Keratinocyte (primary cell): ENCODE data around the gene ANGPTL1. TPM values are rescaled to one million over a fixed set of nuclear protein-coding genes. Genes with fewer than 3 reads are reported as not detected.

Experiments used
- DNase-seq: peaks from one replicate; pipeline ENCODE4 v3.0.0-alpha.2; 2011; ENCODE audit warnings: low read depth, missing footprints, low spot score
- FAIRE-seq: peaks from 2 replicates; lab custom pipeline; 2011; peaks lifted over from hg19 to GRCh38; lab: Jason Lieb, UNC
- H2AFZ ChIP-seq: 2 replicates; pipeline ENCODE4 v1.6.0; 2012; ENCODE audit warnings: low read length, control low read depth, inconsistent platforms; ENCODE audit not compliant: control insufficient read depth
- H3K27ac ChIP-seq: 2 replicates; pipeline ENCODE4 v1.5.1; 2011; ENCODE audit warnings: low read length; ENCODE audit not compliant: control insufficient read depth, insufficient read depth
- H3K27me3 ChIP-seq: 3 replicates; pipeline ENCODE4 v1.6.0; 2011; ENCODE audit warnings: low read length; ENCODE audit not compliant: control insufficient read depth, insufficient read depth; ENCODE audit errors: extremely low read depth
- H3K36me3 ChIP-seq, 2 experiments: 2 replicates in 1 of 2; 3 replicates in 1 of 2; pipeline ENCODE4 v1.5.1; 2011; ENCODE audit warnings: low read length in 2 of 2, mild to moderate bottlenecking in 1 of 2; ENCODE audit not compliant: control insufficient read depth in 2 of 2, insufficient read depth in 2 of 2; ENCODE audit errors: extremely low read depth in 1 of 2
- H3K4me1 ChIP-seq: 3 replicates; pipeline ENCODE4 v1.5.1; 2011; ENCODE audit warnings: low read length; ENCODE audit not compliant: control insufficient read depth, insufficient read depth; ENCODE audit errors: extremely low read depth
- H3K4me2 ChIP-seq: 3 replicates; pipeline ENCODE4 v1.6.0; 2011; ENCODE audit warnings: low read depth, low read length; ENCODE audit not compliant: control insufficient read depth, insufficient read depth; ENCODE audit errors: extremely low read depth
- H3K4me3 ChIP-seq, 3 experiments: fragments of 200-600 bp in 1 of 3; sonication (generic) in 1 of 3; 2 replicates in 2 of 3; 3 replicates in 1 of 3; pipeline ENCODE4 v1.5.1; 2011 to 2016; ENCODE audit warnings: low read length in 3 of 3, mild to moderate bottlenecking in 3 of 3, control low read depth in 2 of 3, inconsistent platforms in 1 of 3, low read depth in 1 of 3, mixed read lengths in 1 of 3, mixed run types in 1 of 3, moderate library complexity in 1 of 3; ENCODE audit not compliant: control insufficient read depth in 2 of 3, insufficient read depth in 2 of 3; ENCODE audit errors: extremely low read depth in 1 of 3
- H3K79me2 ChIP-seq: 2 replicates; pipeline ENCODE4 v1.6.0; 2012; ENCODE audit warnings: low read length; ENCODE audit not compliant: control insufficient read depth, insufficient read depth
- H3K9ac ChIP-seq: 3 replicates; pipeline ENCODE4 v1.6.0; 2011; ENCODE audit warnings: low read length; ENCODE audit not compliant: control insufficient read depth, insufficient read depth; ENCODE audit errors: extremely low read depth
- H3K9me1 ChIP-seq: 3 replicates; pipeline ENCODE4 v1.6.0; 2011; ENCODE audit warnings: low read length; ENCODE audit not compliant: control insufficient read depth, insufficient read depth; ENCODE audit errors: extremely low read depth
- H3K9me3 ChIP-seq: 2 replicates; pipeline ENCODE4 v1.5.1; 2012; ENCODE audit warnings: low read depth, low read length; ENCODE audit not compliant: control insufficient read depth
- H4K20me1 ChIP-seq: 3 replicates; pipeline ENCODE4 v1.6.0; 2011; ENCODE audit warnings: low read length; ENCODE audit not compliant: control insufficient read depth, insufficient read depth; ENCODE audit errors: extremely low read depth
- EZH2 ChIP-seq: IDR thresholded peaks from one replicate; pipeline ENCODE4 v1.6.1; 2012; ENCODE audit warnings: inconsistent platforms, mild to moderate bottlenecking, low read length, moderate library complexity
- dilution Hi-C: fragments of 300-500 bp; cut with MboI; formaldehyde crosslinking; loops from one replicate; pipeline ENCODE4 v1.7.0; 2020; ENCODE audit warnings: low sequenced_read_pairs; ENCODE audit not compliant: extremely low pct_ligation_motif_present
- polyA plus RNA-seq, 5 experiments: library from polyadenylated mRNA; depleted of rRNA in 3 of 5; stranded (reverse) in 3 of 5; stranded (forward) in 1 of 5; unstranded in 1 of 5; fragments of >200 nt; gene quantifications; 1 replicate in 1 of 5; 2 replicates in 3 of 5; 3 replicates in 1 of 5; pipeline versions ENCODE4 v1.2.1 to v1.2.3, GENCODE V29; 2011 to 2012; ENCODE audit warnings: missing spikeins in 2 of 5, low read depth in 1 of 5, low replicate concordance in 1 of 5
- TF ChIP-seq, protein P1 (sequence below), 3 experiments: IDR thresholded peaks in 1 of 3; conservative IDR thresholded peaks in 1 of 3; optimal IDR thresholded peaks in 1 of 3; 2 replicates in 2 of 3; 3 replicates in 1 of 3; pipeline versions ENCODE3 to v1.5.1; 2011; ENCODE audit warnings: low read length in 3 of 3, mild to moderate bottlenecking in 3 of 3, moderate library complexity in 2 of 3, control low read depth in 1 of 3, inconsistent platforms in 1 of 3; ENCODE audit not compliant: insufficient read depth in 2 of 3; ENCODE audit errors: extremely low read depth in 1 of 3

Gene ANGPTL1
- polyA plus RNA-seq, 1 donor (not counting 4 experiments of a cell fraction or from before 2014, with no cell fraction given), result not detected

DNA sequence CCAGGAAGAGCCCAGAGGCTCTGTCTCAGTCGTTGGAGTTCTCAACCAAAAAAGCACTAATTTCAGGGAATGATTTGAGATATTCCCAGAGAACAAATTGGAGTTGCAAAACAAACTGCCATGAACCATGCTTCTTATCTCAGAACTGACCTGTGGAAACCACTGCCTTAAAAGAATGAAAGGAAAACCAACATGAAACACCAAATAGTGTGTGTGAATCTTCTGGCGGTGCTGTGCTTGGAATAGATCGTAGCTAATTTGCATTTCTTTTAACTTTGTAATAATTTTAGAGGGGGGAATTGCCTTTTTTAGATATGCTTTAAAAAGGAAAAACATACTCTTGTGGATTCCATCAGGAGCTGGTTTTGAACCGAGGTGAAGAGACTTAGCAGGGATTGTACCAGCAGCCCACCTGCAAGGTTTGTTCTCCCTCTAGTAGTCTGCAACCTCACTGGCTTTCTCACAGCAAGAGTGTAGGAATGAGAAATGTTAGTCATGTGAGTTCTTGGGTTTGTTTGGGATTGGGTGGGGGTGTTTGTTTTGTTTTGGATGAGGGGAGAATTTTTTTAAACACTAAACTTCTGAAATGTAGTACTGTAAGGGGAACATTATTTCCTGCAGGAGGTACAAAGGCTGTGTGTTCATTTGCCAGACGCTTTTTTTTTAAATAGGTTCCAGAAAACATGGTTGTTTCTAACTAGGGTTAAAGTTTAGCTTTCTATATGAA, 45.7 kb upstream of the ANGPTL1 start:
- no peaks in the 10 kb centered on the region for H4K20me1 ChIP-seq
- H3K9me1 ChIP-seq, result no peaks in the 10 kb centered on the region
- H3K4me3 ChIP-seq, result no peak overlapping the region
- TF ChIP-seq EZH2, result no peak
- TF ChIP-seq, protein P1, sequence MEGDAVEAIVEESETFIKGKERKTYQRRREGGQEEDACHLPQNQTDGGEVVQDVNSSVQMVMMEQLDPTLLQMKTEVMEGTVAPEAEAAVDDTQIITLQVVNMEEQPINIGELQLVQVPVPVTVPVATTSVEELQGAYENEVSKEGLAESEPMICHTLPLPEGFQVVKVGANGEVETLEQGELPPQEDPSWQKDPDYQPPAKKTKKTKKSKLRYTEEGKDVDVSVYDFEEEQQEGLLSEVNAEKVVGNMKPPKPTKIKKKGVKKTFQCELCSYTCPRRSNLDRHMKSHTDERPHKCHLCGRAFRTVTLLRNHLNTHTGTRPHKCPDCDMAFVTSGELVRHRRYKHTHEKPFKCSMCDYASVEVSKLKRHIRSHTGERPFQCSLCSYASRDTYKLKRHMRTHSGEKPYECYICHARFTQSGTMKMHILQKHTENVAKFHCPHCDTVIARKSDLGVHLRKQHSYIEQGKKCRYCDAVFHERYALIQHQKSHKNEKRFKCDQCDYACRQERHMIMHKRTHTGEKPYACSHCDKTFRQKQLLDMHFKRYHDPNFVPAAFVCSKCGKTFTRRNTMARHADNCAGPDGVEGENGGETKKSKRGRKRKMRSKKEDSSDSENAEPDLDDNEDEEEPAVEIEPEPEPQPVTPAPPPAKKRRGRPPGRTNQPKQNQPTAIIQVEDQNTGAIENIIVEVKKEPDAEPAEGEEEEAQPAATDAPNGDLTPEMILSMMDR (optimal IDR thresholded peaks at IDR 0.05 in 1 of 3, IDR thresholded peaks at IDR 0.05 in 1 of 3, conservative IDR thresholded peaks at IDR 0.05 in 1 of 3; ENCODE audit: extremely low read depth in 1 of 3, insufficient read depth in 2 of 3, low read length in 3 of 3), result no peak
- FAIRE-seq, result no peak
- H3K27ac ChIP-seq, result no peak overlapping the region
- H2AFZ ChIP-seq, result no peak overlapping the region
- dilution Hi-C loops, result no loop called here
- no peak overlapping the region for H3K4me2 ChIP-seq
- no peaks in the 10 kb centered on the region for H3K79me2 ChIP-seq
- peaks cover 0 to 1% of the 10 kb centered on the region in 2 experiments for H3K36me3 ChIP-seq
- H3K9ac ChIP-seq, result no peak overlapping the region
- no peaks in the 10 kb centered on the region for H3K9me3 ChIP-seq
- H3K4me1 ChIP-seq, result no peaks in the 10 kb centered on the region
- no peaks in the 10 kb centered on the region for H3K27me3 ChIP-seq
- DNase-seq, result no peak

DNA sequence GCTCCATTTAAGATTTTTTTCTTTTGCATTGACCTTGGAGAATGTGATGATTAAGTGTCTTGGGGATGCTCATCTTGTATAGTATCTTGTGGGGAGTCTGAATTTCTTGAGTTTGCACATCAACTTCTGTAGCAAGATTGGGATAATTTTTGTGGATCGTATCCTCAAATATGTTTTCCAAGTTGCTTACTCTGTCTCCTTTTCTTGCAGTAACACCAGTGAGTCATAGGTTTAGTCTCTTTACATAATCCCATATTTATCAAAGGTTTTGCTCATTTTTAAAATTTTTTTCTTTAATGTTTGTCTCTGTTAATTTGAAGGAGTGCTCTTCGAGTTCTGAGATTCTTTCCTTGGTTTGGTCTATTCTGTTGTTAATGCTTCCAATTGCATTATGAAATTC, 41.7 kb upstream of the ANGPTL1 start:
- no peak for FAIRE-seq
- no peak overlapping the region for H3K9ac ChIP-seq
- H3K9me3 ChIP-seq, result no peaks in the 10 kb centered on the region
- no peaks in the 10 kb centered on the region for H4K20me1 ChIP-seq
- no peaks in the 10 kb centered on the region for H3K4me1 ChIP-seq
- no peaks in the 10 kb centered on the region for H3K9me1 ChIP-seq
- dilution Hi-C loops, result no loop called here
- no peak overlapping the region for H3K4me3 ChIP-seq
- no peaks in the 10 kb centered on the region for H3K79me2 ChIP-seq
- TF ChIP-seq, protein P1 (optimal IDR thresholded peaks at IDR 0.05 in 1 of 3, IDR thresholded peaks at IDR 0.05 in 1 of 3, conservative IDR thresholded peaks at IDR 0.05 in 1 of 3; ENCODE audit: extremely low read depth in 1 of 3, insufficient read depth in 2 of 3, low read length in 3 of 3), result no peak
- no peak for TF ChIP-seq EZH2
- no peaks in the 10 kb centered on the region for H3K27me3 ChIP-seq
- no peak overlapping the region for H3K4me2 ChIP-seq
- H3K36me3 ChIP-seq, result no peaks in the 10 kb centered on the region
- DNase-seq, result no peak
- H3K27ac ChIP-seq, result no peak overlapping the region
- H2AFZ ChIP-seq, result no peak overlapping the region
